ENCODE measurements around the gene SBF2. TPM values are rescaled to one million over a fixed set of nuclear protein-coding genes. Genes with fewer than 3 reads are reported as not detected.

The SBF2 gene
- total and polyA plus RNA-seq, 2 of the 13 experiments (the other 11 are each of a cell fraction or from before 2014, with no cell fraction given), result 24.0 to 45.8 TPM

DNA sequence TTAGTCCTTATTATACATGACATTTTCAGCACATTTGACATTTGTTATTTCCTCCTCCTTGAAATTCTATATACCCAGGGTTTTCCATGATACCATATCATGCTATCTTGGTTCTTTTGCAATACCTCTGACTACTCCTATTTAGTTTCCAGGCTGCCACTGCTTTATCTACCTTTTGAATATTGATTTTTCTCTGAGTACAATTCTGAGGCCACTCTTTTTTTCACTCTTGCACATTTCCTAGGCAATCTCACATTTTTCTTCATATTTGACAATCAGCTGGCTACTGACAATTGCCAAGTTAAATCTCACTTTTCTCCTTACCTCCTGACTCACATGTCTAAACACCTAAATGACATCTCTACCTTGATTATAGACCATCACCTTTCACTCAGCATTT, 11.9 kb downstream of the SBF2 start (continued):
- TF ChIP-seq, protein P1, sequence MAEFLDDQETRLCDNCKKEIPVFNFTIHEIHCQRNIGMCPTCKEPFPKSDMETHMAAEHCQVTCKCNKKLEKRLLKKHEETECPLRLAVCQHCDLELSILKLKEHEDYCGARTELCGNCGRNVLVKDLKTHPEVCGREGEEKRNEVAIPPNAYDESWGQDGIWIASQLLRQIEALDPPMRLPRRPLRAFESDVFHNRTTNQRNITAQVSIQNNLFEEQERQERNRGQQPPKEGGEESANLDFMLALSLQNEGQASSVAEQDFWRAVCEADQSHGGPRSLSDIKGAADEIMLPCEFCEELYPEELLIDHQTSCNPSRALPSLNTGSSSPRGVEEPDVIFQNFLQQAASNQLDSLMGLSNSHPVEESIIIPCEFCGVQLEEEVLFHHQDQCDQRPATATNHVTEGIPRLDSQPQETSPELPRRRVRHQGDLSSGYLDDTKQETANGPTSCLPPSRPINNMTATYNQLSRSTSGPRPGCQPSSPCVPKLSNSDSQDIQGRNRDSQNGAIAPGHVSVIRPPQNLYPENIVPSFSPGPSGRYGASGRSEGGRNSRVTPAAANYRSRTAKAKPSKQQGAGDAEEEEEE (CRISPR knock-in tag; IDR thresholded peaks at IDR 0.05; ENCODE audit: borderline replicate concordance), result no peak
- TF ChIP-seq NR2F2 (IDR thresholded peaks at IDR 0.05; ENCODE audit: borderline replicate concordance, low read depth) (no peak), KLF6 (CRISPR knock-in tag; IDR thresholded peaks at IDR 0.05) (no peak), ZNF383 (CRISPR knock-in tag; IDR thresholded peaks at IDR 0.05; ENCODE audit: borderline replicate concordance) (no peak), ZKSCAN1 (IDR thresholded peaks at IDR 0.05; ENCODE audit: low read length) (no peak), KDM5A (IDR thresholded peaks at IDR 0.05; ENCODE audit: borderline replicate concordance, low read length) (no peak), ZNF20 (CRISPR knock-in tag; IDR thresholded peaks at IDR 0.05) (no peak), KLF9 (CRISPR knock-in tag; IDR thresholded peaks at IDR 0.05; ENCODE audit: low read depth) (no peak), FLYWCH1 (CRISPR knock-in tag; IDR thresholded peaks at IDR 0.05) (no peak), MED1 (CRISPR knock-in tag; IDR thresholded peaks at IDR 0.05) (no peak), SOX6 (IDR thresholded peaks at IDR 0.05) (no peak), SOX6 (CRISPR knock-in tag; IDR thresholded peaks at IDR 0.05) (peak; percentile 37; the same call in 1 of the 2 replicates), FOXA1 (IDR thresholded peaks at IDR 0.05) (no peak), FOXA1 (CRISPR knock-in tag; IDR thresholded peaks at IDR 0.05) (no peak), MTF1 (CRISPR knock-in tag; IDR thresholded peaks at IDR 0.05) (no peak), ZMYM2 (CRISPR knock-in tag; IDR thresholded peaks at IDR 0.05) (no peak), ERF (CRISPR knock-in tag; IDR thresholded peaks at IDR 0.05) (no peak)
- TF ChIP-seq, protein P2, sequence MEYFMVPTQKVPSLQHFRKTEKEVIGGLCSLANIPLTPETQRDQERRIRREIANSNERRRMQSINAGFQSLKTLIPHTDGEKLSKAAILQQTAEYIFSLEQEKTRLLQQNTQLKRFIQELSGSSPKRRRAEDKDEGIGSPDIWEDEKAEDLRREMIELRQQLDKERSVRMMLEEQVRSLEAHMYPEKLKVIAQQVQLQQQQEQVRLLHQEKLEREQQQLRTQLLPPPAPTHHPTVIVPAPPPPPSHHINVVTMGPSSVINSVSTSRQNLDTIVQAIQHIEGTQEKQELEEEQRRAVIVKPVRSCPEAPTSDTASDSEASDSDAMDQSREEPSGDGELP (IDR thresholded peaks at IDR 0.05; ENCODE audit: borderline replicate concordance, low read depth), result peak; percentile 85
- TF ChIP-seq, protein P3, sequence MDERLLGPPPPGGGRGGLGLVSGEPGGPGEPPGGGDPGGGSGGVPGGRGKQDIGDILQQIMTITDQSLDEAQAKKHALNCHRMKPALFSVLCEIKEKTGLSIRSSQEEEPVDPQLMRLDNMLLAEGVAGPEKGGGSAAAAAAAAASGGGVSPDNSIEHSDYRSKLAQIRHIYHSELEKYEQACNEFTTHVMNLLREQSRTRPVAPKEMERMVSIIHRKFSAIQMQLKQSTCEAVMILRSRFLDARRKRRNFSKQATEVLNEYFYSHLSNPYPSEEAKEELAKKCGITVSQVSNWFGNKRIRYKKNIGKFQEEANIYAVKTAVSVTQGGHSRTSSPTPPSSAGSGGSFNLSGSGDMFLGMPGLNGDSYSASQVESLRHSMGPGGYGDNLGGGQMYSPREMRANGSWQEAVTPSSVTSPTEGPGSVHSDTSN (CRISPR knock-in tag; IDR thresholded peaks at IDR 0.05), result no peak
- TF ChIP-seq, protein P4, sequence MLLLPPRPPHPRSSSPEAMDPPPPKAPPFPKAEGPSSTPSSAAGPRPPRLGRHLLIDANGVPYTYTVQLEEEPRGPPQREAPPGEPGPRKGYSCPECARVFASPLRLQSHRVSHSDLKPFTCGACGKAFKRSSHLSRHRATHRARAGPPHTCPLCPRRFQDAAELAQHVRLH (CRISPR knock-in tag; IDR thresholded peaks at IDR 0.05; ENCODE audit: borderline replicate concordance, low read depth), result no peak
- TF ChIP-seq, protein P5, sequence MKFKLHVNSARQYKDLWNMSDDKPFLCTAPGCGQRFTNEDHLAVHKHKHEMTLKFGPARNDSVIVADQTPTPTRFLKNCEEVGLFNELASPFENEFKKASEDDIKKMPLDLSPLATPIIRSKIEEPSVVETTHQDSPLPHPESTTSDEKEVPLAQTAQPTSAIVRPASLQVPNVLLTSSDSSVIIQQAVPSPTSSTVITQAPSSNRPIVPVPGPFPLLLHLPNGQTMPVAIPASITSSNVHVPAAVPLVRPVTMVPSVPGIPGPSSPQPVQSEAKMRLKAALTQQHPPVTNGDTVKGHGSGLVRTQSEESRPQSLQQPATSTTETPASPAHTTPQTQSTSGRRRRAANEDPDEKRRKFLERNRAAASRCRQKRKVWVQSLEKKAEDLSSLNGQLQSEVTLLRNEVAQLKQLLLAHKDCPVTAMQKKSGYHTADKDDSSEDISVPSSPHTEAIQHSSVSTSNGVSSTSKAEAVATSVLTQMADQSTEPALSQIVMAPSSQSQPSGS (CRISPR knock-in tag; IDR thresholded peaks at IDR 0.05), result no peak
- TF ChIP-seq, protein P6, sequence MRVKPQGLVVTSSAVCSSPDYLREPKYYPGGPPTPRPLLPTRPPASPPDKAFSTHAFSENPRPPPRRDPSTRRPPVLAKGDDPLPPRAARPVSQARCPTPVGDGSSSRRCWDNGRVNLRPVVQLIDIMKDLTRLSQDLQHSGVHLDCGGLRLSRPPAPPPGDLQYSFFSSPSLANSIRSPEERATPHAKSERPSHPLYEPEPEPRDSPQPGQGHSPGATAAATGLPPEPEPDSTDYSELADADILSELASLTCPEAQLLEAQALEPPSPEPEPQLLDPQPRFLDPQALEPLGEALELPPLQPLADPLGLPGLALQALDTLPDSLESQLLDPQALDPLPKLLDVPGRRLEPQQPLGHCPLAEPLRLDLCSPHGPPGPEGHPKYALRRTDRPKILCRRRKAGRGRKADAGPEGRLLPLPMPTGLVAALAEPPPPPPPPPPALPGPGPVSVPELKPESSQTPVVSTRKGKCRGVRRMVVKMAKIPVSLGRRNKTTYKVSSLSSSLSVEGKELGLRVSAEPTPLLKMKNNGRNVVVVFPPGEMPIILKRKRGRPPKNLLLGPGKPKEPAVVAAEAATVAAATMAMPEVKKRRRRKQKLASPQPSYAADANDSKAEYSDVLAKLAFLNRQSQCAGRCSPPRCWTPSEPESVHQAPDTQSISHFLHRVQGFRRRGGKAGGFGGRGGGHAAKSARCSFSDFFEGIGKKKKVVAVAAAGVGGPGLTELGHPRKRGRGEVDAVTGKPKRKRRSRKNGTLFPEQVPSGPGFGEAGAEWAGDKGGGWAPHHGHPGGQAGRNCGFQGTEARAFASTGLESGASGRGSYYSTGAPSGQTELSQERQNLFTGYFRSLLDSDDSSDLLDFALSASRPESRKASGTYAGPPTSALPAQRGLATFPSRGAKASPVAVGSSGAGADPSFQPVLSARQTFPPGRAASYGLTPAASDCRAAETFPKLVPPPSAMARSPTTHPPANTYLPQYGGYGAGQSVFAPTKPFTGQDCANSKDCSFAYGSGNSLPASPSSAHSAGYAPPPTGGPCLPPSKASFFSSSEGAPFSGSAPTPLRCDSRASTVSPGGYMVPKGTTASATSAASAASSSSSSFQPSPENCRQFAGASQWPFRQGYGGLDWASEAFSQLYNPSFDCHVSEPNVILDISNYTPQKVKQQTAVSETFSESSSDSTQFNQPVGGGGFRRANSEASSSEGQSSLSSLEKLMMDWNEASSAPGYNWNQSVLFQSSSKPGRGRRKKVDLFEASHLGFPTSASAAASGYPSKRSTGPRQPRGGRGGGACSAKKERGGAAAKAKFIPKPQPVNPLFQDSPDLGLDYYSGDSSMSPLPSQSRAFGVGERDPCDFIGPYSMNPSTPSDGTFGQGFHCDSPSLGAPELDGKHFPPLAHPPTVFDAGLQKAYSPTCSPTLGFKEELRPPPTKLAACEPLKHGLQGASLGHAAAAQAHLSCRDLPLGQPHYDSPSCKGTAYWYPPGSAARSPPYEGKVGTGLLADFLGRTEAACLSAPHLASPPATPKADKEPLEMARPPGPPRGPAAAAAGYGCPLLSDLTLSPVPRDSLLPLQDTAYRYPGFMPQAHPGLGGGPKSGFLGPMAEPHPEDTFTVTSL (CRISPR knock-in tag; IDR thresholded peaks at IDR 0.05; ENCODE audit: borderline replicate concordance), result peak; percentile 40; the same call in 1 of the 2 replicates
